ENCODE measurements around the gene MYO5B.

GRCh38 chr18:50199921-50200320 lies 5.0 kb upstream of the MYO5B start:
- TF ChIP-seq POLR2A (IDR thresholded peaks at IDR 0.05; ENCODE audit: borderline replicate concordance, extremely low read depth, insufficient read depth, insufficient read length) (no peak), ATF3 (IDR thresholded peaks at IDR 0.05) (no peak), YY1 (IDR thresholded peaks at IDR 0.05; ENCODE audit: extremely low read depth, insufficient replicate concordance, low read depth, low read length) (no peak), CTCF (IDR thresholded peaks at IDR 0.05 in 2 of 3, conservative IDR thresholded peaks at IDR 0.05 in 1 of 3; ENCODE audit: borderline replicate concordance in 1 of 3, insufficient read depth in 1 of 3, low read depth in 2 of 3, low read length in 2 of 3) (no peak), POLR2AphosphoS5 (IDR thresholded peaks at IDR 0.05; ENCODE audit: low read depth, low read length) (no peak), MAX (IDR thresholded peaks at IDR 0.05) (no peak), ZBTB33 (IDR thresholded peaks at IDR 0.05; ENCODE audit: extremely low read depth, insufficient replicate concordance, low read length) (no peak), TCF7L2 (IDR thresholded peaks at IDR 0.05; ENCODE audit: borderline replicate concordance, extremely low read depth, insufficient read depth, insufficient read length) (no peak), CEBPB (IDR thresholded peaks at IDR 0.05; ENCODE audit: low read depth) (no peak), SIN3A (IDR thresholded peaks at IDR 0.05; ENCODE audit: low read depth) (no peak), EZH2 (IDR thresholded peaks at IDR 0.05) (no peak), REST (IDR thresholded peaks at IDR 0.05; ENCODE audit: low read depth) (no peak), RAD21 (IDR thresholded peaks at IDR 0.05; ENCODE audit: low read depth) (no peak), FOSL1 (IDR thresholded peaks at IDR 0.05; ENCODE audit: low read depth) (no peak)
